ENCODE measurements around the gene OSBPL6. TPM values are rescaled to one million over a fixed set of nuclear protein-coding genes. Genes with fewer than 3 reads are reported as not detected.

The OSBPL6 gene
- total and polyA plus RNA-seq, 10 of the 15 experiments (the other 5 are each of a cell fraction or from before 2014, with no cell fraction given): 0.01 to 0.08 (median 0.03) TPM; not detected in 5

- ChIA-PET POLR2A (no interaction called here), SMC1A (ENCODE audit: uncharacterized antibody, unreplicated experiment) (interaction anchor here (1.1 to 1.6 kb wide), 3 partner anchors 11 to 172 kb away, joined by 3 read pairs; partner anchors contain the start of gene RBM45), RAD21 (ENCODE audit: unreplicated experiment) (no interaction called here), CTCF (interaction anchor here (1.1 to 3.2 kb wide), 3 partner anchors 10 to 173 kb away, joined by 3 to 10 read pairs (median 3); partner anchors contain the start of gene RBM45)
- no peak overlapping the region for H2AFZ ChIP-seq (ENCODE audit: control insufficient read depth, low read depth, low read length)
- no peak for TF ChIP-seq YY1 (IDR thresholded peaks at IDR 0.05; ENCODE audit: low read depth, low read length)
- TF ChIP-seq MTA2 (IDR thresholded peaks at IDR 0.05; ENCODE audit: low read depth): no peak
- BruUV-seq (replicated peaks): no TSS peak
- DNase-seq (ENCODE audit: low read depth, low spot score) (no peak), ATAC-seq (no peak), FAIRE-seq (no peak)
- H3K36me3 ChIP-seq (ENCODE audit: control insufficient read depth in 2 of 2, insufficient read depth in 2 of 2, low read length in 1 of 2): no peaks in the 10 kb centered on the region
- H3K27me3 ChIP-seq (replicated peaks in 1 of 2; ENCODE audit: control insufficient read depth in 2 of 2, insufficient read depth in 2 of 2, low read length in 1 of 2): no peaks in the 10 kb centered on the region
- H3K4me3 ChIP-seq: no peak overlapping the region
- H3K9me3 ChIP-seq (replicated peaks; ENCODE audit: control insufficient read depth, insufficient read depth, low read length): no peaks in the 10 kb centered on the region
- in situ Hi-C loops (cut with MboI): loop anchor here (5.0 kb wide), 1 partner anchor 172 kb away; the partner anchor contains the start of gene RBM45
- 60% methylated on average over 4 of the region's 4 CpGs for WGBS (ENCODE audit: insufficient coverage, insufficient replicate concordance, low lambda C conversion rate, missing lambda C conversion rate)
- no peaks in the 10 kb centered on the region for H4K20me1 ChIP-seq (ENCODE audit: control insufficient read depth, insufficient read depth)
- intact Hi-C loops (cut with micrococcal nuclease; ENCODE audit: unreplicated experiment): no loop called here
- H3K4me1 ChIP-seq (ENCODE audit: control insufficient read depth, insufficient read depth, low read length): no peaks in the 10 kb centered on the region
- H3K79me2 ChIP-seq (ENCODE audit: control insufficient read depth, insufficient read depth, low read length): no peaks in the 10 kb centered on the region
- H3K27ac ChIP-seq (ENCODE audit: control insufficient read depth, insufficient read depth): no peak overlapping the region
- H3K9ac ChIP-seq (ENCODE audit: control insufficient read depth, insufficient read depth, low read length): no peak overlapping the region
- no peak overlapping the region for H3K4me2 ChIP-seq (ENCODE audit: control insufficient read depth, insufficient read depth)
These were observed 90.4 kb downstream of the OSBPL6 start for GRCh38 chr2:178284613-178285286.

- ChIA-PET SMC1A (ENCODE audit: uncharacterized antibody, unreplicated experiment) (interaction anchor here (1.2 to 1.6 kb wide), 2 partner anchors 14 to 134 kb away, joined by 3 read pairs; no protein-coding TSS in a partner anchor), RAD21 (ENCODE audit: unreplicated experiment) (interaction anchor here (1.0 kb wide), 1 partner anchor 9 kb away, joined by 4 read pairs; no protein-coding TSS in a partner anchor), CTCF (interaction anchor here (1.1 to 3.2 kb wide), 3 partner anchors 9 to 173 kb away, joined by 3 to 10 read pairs (median 3); partner anchors contain the start of gene RBM45), POLR2A (no interaction called here)
- no peak overlapping the region for H2AFZ ChIP-seq (ENCODE audit: control insufficient read depth, low read depth, low read length)
- no peak overlapping the region for H3K4me3 ChIP-seq
- in situ Hi-C loops (cut with MboI): no loop called here
- no peak overlapping the region for H3K9ac ChIP-seq (ENCODE audit: control insufficient read depth, insufficient read depth, low read length)
- 0% methylated on average over 1 of the region's 1 CpG for WGBS (ENCODE audit: insufficient coverage, insufficient replicate concordance, low lambda C conversion rate, missing lambda C conversion rate)
- no peaks in the 10 kb centered on the region for H3K9me3 ChIP-seq (replicated peaks; ENCODE audit: control insufficient read depth, insufficient read depth, low read length)
- ATAC-seq (no peak), DNase-seq (ENCODE audit: low read depth, low spot score) (no peak), FAIRE-seq (no peak)
- H3K27ac ChIP-seq (ENCODE audit: control insufficient read depth, insufficient read depth): no peak overlapping the region
- H3K27me3 ChIP-seq (replicated peaks in 1 of 2; ENCODE audit: control insufficient read depth in 2 of 2, insufficient read depth in 2 of 2, low read length in 1 of 2): no peaks in the 10 kb centered on the region
- H3K4me2 ChIP-seq (ENCODE audit: control insufficient read depth, insufficient read depth): no peak overlapping the region
- no TSS peak for BruUV-seq (replicated peaks)
- H3K4me1 ChIP-seq (ENCODE audit: control insufficient read depth, insufficient read depth, low read length): no peaks in the 10 kb centered on the region
- no peaks in the 10 kb centered on the region for H4K20me1 ChIP-seq (ENCODE audit: control insufficient read depth, insufficient read depth)
- intact Hi-C loops (cut with micrococcal nuclease; ENCODE audit: unreplicated experiment): no loop called here
- no peaks in the 10 kb centered on the region for H3K36me3 ChIP-seq (ENCODE audit: control insufficient read depth in 2 of 2, insufficient read depth in 2 of 2, low read length in 1 of 2)
- H3K79me2 ChIP-seq (ENCODE audit: control insufficient read depth, insufficient read depth, low read length): no peaks in the 10 kb centered on the region
- TF ChIP-seq MEF2A (IDR thresholded peaks at IDR 0.05; ENCODE audit: insufficient read depth, low read depth, low read length): no peak
- TF ChIP-seq YBX1 (IDR thresholded peaks at IDR 0.05): no peak
- TF ChIP-seq IRF5 (IDR thresholded peaks at IDR 0.05; ENCODE audit: borderline replicate concordance): no peak
- no peak for TF ChIP-seq CREB1 (IDR thresholded peaks at IDR 0.05; ENCODE audit: low read depth)
- TF ChIP-seq NFXL1 (IDR thresholded peaks at IDR 0.05; ENCODE audit: borderline replicate concordance): no peak
- no peak for TF ChIP-seq ZBED1 (IDR thresholded peaks at IDR 0.05; ENCODE audit: borderline replicate concordance)
- TF ChIP-seq SPI1 (IDR thresholded peaks at IDR 0.05; ENCODE audit: borderline replicate concordance, insufficient read depth, low read depth, low read length): no peak
- TF ChIP-seq ZBTB33 (IDR thresholded peaks at IDR 0.05): no peak
- no peak for TF ChIP-seq PAX8 (IDR thresholded peaks at IDR 0.05)
- no peak for TF ChIP-seq RAD51 (IDR thresholded peaks at IDR 0.05)
- no peak for TF ChIP-seq ESRRA (IDR thresholded peaks at IDR 0.05; ENCODE audit: low read length)
- TF ChIP-seq RAD21 (IDR thresholded peaks at IDR 0.05; ENCODE audit: insufficient read depth, low read depth, low read length): no peak
- TF ChIP-seq CEBPB (IDR thresholded peaks at IDR 0.05; ENCODE audit: borderline replicate concordance in 1 of 2, low read depth in 2 of 2, low read length in 2 of 2): no peak
- no peak for TF ChIP-seq GABPA (IDR thresholded peaks at IDR 0.05; ENCODE audit: low read depth)
These were observed 90.9 kb downstream of the OSBPL6 start for GRCh38 chr2:178285287-178285615.
